CD4-positive, alpha-beta T cell treated with Interleukin-15 for 1 hour (primary cell): Measurements from ENCODE around the gene CTRL.

ENCODE experiments used
- DNase-seq: peaks from one replicate; pipeline ENCODE4 v3.0.0-alpha.2; 2020

The CTRL gene

DNA sequence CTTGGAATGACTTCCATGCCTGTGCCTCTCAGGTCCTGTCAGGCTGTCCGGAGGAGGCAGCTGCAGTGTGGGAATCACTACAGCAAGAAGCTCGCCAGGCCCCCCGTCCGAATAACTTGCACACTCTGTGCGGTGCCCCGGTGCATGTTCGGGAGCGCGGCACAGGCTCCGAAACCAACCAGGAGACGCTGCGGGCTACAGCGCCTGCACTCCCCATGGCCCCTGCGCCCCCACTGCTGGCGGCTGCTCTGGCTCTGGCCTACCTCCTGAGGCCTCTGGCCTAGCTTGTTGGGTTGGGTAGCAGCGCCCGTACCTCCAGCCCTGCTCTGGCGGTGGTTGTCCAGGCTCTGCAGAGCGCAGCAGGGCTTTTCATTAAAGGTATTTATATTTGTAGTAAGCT, 45.7 kb downstream of the CTRL start:
- DNase-seq, result no peak

DNA sequence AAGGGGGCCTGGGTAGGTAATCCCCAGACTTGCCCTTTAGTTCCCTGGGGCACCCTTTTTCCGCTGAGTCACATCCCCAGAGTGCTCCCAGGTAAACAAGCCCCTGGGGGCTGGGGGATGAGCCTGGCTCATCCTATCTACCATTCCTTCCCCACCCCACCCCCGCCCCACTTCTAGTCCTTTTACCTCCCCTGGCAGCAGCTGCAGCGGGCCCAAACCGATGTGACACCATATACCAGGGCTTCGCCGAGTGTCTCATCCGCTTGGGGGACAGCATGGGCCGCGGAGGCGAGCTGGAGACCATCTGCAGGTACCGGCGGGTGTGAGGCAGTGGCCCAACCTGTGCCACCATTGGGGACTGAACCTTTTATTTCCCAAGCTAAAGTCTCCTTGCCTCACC, 46.1 kb downstream of the CTRL start:
- no peak for DNase-seq

DNA sequence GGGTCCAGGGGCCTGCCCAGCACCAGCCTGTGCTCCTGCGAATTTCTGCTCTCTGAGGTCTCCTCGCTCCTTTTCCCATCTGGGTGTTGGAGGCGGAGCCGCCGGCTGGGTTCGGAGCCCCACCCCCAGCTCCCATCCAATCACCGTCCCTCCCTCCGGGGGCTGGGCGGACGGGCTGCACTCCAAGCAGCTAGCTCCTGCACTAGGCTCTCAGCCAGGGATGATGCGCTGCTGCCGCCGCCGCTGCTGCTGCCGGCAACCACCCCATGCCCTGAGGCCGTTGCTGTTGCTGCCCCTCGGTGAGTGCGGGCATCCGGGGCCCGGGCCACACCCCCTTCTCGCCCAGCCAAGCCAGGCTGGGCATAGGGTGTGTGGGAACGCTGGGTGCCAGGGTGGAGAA, 47.0 kb downstream of the CTRL start, which contains the start of gene NRN1L:
Gene NRN1L, plus strand, starts transcription at position 202 of the 400 bp plus-strand sequence. Its CDS starts 19 bp downstream, at position 221.
- DNase-seq, result no peak

DNA sequence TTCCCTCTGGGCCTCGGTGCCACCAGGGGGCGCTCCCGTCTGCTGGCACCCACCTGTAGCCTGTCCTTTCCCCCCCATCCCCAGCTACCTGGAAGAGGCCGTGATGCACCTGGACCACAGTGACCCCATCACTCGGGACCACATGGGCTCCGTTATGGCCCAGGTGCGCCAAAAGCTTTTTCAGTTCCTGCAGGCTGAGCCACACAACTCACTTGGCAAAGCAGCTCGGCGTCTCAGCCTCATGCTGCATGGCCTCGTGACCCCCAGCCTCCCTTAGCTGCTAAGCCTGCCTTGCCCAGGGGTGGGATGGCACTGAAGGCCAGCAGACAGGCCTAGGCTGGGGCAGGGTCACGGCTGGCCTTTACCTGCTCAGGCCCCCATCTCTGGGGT, 47.8 kb downstream of the CTRL start:
- peak; percentile 64 for DNase-seq

DNA sequence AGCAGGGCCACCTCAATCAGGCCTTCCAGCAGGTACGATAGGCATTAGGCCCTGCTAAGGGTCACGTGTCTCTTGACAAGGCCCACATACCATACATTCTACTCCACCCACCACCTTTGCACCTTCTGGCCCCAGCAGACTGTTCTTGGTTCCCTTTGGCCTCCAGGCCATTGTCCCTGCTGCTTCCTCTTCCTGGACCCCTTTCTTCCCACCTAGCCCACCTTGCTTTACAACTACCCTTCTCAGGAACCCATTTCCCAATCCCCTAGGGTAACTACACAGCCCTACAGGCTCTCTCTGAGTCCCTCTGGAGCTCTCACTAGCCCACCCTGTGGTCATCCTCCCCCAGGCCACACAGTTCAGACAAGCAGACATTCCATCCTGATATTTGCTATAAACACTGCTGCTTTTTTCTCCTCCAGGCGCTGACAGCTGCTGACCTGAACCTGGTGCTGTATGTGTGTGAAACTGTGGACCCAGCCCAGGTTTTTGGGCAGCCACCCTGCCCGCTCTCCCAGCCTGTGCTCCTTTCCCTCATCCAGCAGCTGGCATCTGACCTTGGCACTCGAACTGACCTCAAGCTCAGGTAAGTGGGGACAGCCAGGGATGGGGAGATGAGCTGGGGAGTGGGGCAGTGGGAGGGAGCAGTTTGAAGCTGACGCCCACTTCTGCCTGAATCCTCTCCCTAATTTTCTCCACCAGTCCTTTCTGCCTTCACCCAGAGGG, 48.4 kb downstream of the CTRL start:
- no peak for DNase-seq

DNA sequence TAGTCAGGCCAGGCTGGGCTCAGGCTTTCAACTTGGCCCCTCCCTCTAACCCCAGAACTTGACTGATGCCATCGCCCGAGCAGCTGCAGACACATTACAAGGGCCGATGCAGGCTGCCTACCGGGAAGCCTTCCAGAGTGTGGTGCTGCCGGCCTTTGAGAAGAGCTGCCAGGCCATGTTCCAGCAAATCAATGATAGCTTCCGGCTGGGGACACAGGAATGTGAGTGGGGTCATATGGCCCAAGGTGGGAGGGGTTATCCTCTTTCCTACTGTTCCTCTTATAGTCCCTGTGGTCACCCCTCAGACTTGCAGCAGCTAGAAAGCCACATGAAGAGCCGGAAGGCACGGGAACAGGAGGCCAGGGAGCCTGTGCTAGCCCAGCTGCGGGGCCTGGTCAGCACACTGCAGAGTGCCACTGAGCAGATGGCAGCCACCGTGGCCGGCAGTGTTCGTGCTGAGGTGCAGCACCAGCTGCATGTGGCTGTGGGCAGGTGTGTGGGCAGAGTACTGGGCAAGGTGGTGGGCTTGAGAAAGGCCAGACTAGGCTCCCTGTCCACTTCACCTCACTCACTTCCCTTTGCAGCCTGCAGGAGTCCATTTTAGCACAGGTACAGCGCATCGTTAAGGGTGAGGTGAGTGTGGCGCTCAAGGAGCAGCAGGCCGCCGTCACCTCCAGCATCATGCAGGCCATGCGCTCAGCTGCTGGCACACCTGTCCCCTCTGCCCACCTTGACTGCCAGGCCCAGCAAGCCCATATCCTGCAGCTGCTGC, 49.1 kb downstream of the CTRL start:
- DNase-seq, result no peak

DNA sequence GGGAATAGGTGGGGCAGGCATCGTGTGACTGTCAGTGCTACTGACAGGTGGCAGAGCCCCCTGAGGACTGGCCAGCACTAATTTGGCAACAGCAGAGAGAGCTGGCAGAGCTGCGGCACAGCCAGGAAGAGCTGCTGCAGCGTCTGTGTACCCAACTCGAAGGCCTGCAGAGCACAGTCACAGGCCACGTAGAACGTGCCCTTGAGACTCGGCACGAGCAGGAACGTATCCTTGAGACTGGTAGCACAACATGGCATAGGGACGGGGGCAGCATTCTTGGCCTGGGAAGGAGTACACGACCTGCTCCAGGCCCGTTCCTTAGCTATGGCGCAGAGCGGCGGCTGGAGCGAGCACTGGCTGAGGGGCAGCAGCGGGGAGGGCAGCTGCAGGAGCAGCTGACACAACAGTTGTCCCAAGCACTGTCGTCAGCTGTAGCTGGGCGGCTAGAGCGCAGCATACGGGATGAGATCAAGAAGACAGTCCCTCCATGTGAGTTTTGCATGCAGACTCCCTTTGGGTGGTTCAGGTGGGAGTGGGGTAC, 50.0 kb downstream of the CTRL start:
- DNase-seq, result no peak

DNA sequence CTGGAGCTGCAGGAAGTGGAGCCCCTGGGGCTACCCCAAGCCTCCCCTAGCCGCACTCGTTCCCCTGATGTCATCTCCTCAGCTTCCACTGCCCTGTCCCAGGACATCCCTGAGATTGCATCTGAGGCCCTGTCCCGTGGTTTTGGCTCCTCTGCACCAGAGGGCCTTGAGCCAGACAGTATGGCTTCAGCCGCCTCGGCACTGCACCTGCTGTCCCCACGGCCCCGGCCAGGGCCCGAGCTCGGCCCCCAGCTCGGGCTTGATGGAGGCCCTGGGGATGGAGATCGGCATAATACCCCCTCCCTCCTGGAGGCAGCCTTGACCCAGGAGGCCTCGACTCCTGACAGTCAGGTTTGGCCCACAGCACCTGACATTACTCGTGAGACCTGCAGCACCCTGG, 51.1 kb downstream of the CTRL start:
- no peak for DNase-seq

DNA sequence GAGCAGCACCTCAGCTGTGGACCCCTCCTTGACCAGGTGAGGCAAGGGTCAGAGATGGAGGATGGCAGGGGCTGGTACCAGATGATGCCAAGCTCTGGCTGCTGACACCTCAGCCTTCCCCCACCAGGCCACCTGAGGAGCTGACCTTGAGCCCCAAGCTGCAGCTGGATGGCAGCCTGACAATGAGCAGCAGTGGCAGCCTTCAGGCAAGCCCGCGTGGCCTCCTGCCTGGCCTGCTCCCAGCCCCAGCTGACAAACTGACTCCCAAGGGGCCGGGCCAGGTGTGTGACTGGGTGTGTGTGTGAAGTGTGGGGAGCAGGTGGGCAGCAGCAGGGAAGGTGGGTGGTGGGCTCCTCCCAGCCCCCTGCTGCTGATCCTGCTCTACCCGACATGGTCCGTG, 51.7 kb downstream of the CTRL start:
- no peak for DNase-seq
